ENCODE data around the gene PDZK1IP1. TPM values are rescaled to one million over a fixed set of nuclear protein-coding genes. Genes with fewer than 3 reads are reported as not detected.

The PDZK1IP1 gene
- total RNA-seq, 2 donors from 2014 or later = 30.6 TPM; not detected in 1

- no peak overlapping the region for H3K27ac Mint-ChIP-seq
- peaks cover 70% of the 10 kb centered on the region for H3K27me3 Mint-ChIP-seq
- ATAC-seq (no peak), DNase-seq (no peak)
- no peak overlapping the region for H3K4me3 Mint-ChIP-seq
- H3K9me3 ChIP-seq (ENCODE audit: control insufficient read depth, low read length, poor library complexity, severe bottlenecking) = no peaks in the 10 kb centered on the region
- peaks cover 11% of the 10 kb centered on the region for H3K36me3 Mint-ChIP-seq (ENCODE audit: low read depth)
- H3K4me1 Mint-ChIP-seq = peaks cover 17% of the 10 kb centered on the region
Observed at GRCh38 chr1:47227341-47228232, 37.8 kb upstream of the PDZK1IP1 start.

- ATAC-seq = no peak
- Mint-ChIP-seq H3K4me3 (no peak overlapping the region), H3K27me3 (peaks cover 63% of the 10 kb centered on the region)
Observed at GRCh38 chr1:47226839-47227215, 37.0 kb upstream of the PDZK1IP1 start.

DNA sequence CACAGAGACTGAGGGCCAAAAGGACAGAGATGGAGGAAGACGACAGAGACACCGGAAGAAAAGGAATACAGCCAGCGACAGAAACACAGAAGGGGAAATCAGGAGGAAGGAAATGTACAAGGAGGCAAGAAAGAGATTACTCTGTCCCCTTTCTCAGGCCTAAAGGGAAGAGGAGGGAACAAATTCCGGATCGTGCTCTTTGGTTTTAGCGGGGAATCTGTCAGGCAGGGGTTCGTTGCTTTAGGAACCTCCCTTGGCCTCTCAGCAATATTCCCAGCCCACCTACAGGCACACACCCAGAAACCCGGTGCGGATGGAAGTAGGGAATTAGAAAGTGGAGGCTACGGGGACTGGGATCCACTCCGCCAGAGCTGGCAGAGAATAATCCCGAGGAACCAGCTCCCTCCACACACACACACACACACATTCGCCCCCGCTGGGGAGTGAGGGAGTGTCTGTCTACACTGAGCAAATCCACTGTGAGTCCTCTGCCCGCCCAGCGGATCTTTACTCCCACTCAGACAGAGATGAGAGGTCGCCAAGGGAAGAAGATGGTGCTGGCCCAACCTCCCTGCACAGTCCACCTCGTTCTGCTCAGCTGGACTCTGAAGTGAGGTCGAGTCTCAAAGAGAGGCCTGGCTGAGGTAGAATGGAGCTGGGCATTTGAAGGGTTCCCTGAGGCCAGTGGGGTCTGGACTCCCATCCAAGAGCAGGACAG, 36.4 kb upstream of the PDZK1IP1 start:
- peak overlapping the region; percentile 82 for H3K4me3 Mint-ChIP-seq

More at GRCh38 chr1:47226839-47227215, 37.0 kb upstream of the PDZK1IP1 start:
- Mint-ChIP-seq H3K4me1 (peaks cover 14% of the 10 kb centered on the region), H3K36me3 (ENCODE audit: low read depth) (peaks cover 11% of the 10 kb centered on the region), H3K27ac (no peak overlapping the region)
- no peaks in the 10 kb centered on the region for H3K9me3 ChIP-seq (ENCODE audit: control insufficient read depth, low read length, poor library complexity, severe bottlenecking)
- no peak for DNase-seq

GRCh38 chr1:47225430-47226100, 35.7 kb upstream of the PDZK1IP1 start:
- Mint-ChIP-seq H3K4me3 (peak overlapping the region; percentile 82), H3K36me3 (ENCODE audit: low read depth) (peaks cover 6% of the 10 kb centered on the region), H3K4me1 (peaks cover 9% of the 10 kb centered on the region), H3K27ac (no peak overlapping the region), H3K27me3 (peaks cover 50% of the 10 kb centered on the region)
- no peaks in the 10 kb centered on the region for H3K9me3 ChIP-seq (ENCODE audit: control insufficient read depth, low read length, poor library complexity, severe bottlenecking)
- no peak for DNase-seq
- ATAC-seq = no peak

More for the DNA sequence above, 36.4 kb upstream of the PDZK1IP1 start:
- no peak overlapping the region for H3K27ac Mint-ChIP-seq
- peaks cover 9% of the 10 kb centered on the region for H3K4me1 Mint-ChIP-seq
- peaks cover 6% of the 10 kb centered on the region for H3K36me3 Mint-ChIP-seq (ENCODE audit: low read depth)
- peaks cover 58% of the 10 kb centered on the region for H3K27me3 Mint-ChIP-seq
- H3K9me3 ChIP-seq (ENCODE audit: control insufficient read depth, low read length, poor library complexity, severe bottlenecking) = no peaks in the 10 kb centered on the region
- no peak for ATAC-seq
- no peak for DNase-seq

- Mint-ChIP-seq H3K4me1 (peaks cover 4% of the 10 kb centered on the region), H3K36me3 (ENCODE audit: low read depth) (peaks cover 8% of the 10 kb centered on the region), H3K4me3 (no peak overlapping the region), H3K27me3 (peaks cover 43% of the 10 kb centered on the region), H3K27ac (no peak overlapping the region)
- H3K9me3 ChIP-seq (ENCODE audit: control insufficient read depth, low read length, poor library complexity, severe bottlenecking) = no peaks in the 10 kb centered on the region
- ATAC-seq = peak; percentile 16
- DNase-seq = no peak
Observed at GRCh38 chr1:47224676-47225399, 35.0 kb upstream of the PDZK1IP1 start.

DNA sequence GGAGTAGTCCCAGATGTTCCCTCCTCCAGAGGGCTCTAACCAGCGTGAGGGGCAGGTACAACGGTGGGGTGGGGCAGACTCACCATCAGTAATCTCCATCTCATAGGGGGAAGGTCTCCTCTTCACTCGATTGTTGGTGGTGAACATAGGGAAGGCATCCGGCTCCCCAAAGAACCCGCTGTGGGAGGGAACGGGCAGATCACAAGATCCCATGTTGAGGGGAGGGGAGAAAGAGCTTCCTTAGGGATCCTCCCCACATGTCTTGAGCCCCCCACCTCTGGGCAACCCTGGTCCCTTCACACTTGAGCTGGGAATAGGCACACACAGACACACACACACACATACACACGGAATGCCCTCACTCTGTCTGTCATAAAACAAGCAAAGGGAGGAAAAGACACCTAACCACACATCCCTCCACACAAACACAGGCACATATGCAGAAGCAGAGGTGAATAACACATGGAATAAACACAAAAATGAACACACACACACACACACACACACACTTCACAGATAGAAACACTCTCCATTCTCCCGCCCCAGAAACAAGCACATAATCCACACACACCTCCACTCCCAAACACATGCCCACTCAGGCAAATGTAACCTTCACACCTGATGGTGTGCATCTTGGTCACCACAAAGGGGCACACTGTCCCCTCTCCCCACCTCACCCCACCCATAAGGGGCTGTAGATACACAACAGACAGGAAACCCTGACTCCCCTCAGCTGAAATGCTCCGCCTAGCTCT, 34.3 kb upstream of the PDZK1IP1 start:
- Mint-ChIP-seq H3K27ac (no peak overlapping the region), H3K4me1 (peaks cover 3% of the 10 kb centered on the region), H3K4me3 (no peak overlapping the region), H3K27me3 (peaks cover 36% of the 10 kb centered on the region), H3K36me3 (ENCODE audit: low read depth) (peaks cover 8% of the 10 kb centered on the region)
- DNase-seq (no peak), ATAC-seq (no peak)
- no peaks in the 10 kb centered on the region for H3K9me3 ChIP-seq (ENCODE audit: control insufficient read depth, low read length, poor library complexity, severe bottlenecking)

GRCh38 chr1:47223174-47223920, 33.5 kb upstream of the PDZK1IP1 start:
- peaks cover 8% of the 10 kb centered on the region for H3K36me3 Mint-ChIP-seq (ENCODE audit: low read depth)
- H3K4me3 Mint-ChIP-seq = no peak overlapping the region
- H3K9me3 ChIP-seq (ENCODE audit: control insufficient read depth, low read length, poor library complexity, severe bottlenecking) = no peaks in the 10 kb centered on the region
- H3K27ac Mint-ChIP-seq = no peak overlapping the region
- H3K27me3 Mint-ChIP-seq = peaks cover 28% of the 10 kb centered on the region
- peaks cover 3% of the 10 kb centered on the region for H3K4me1 Mint-ChIP-seq
- ATAC-seq (no peak), DNase-seq (no peak)

GRCh38 chr1:47222476-47222875, 32.6 kb upstream of the PDZK1IP1 start:
- peaks cover 3% of the 10 kb centered on the region for H3K4me1 Mint-ChIP-seq
- no peaks in the 10 kb centered on the region for H3K9me3 ChIP-seq (ENCODE audit: control insufficient read depth, low read length, poor library complexity, severe bottlenecking)
- ATAC-seq (no peak), DNase-seq (no peak)
- H3K27me3 Mint-ChIP-seq = peaks cover 19% of the 10 kb centered on the region
- H3K4me3 Mint-ChIP-seq = no peak overlapping the region
- peaks cover 6% of the 10 kb centered on the region for H3K36me3 Mint-ChIP-seq (ENCODE audit: low read depth)
- H3K27ac Mint-ChIP-seq = no peak overlapping the region

- Mint-ChIP-seq H3K4me1 (no peaks in the 10 kb centered on the region), H3K36me3 (ENCODE audit: low read depth) (peaks cover 2% of the 10 kb centered on the region), H3K27ac (no peak overlapping the region), H3K27me3 (no peaks in the 10 kb centered on the region), H3K4me3 (no peak overlapping the region)
- no peak for ATAC-seq
- DNase-seq = no peak
- no peaks in the 10 kb centered on the region for H3K9me3 ChIP-seq (ENCODE audit: control insufficient read depth, low read length, poor library complexity, severe bottlenecking)
Observed at GRCh38 chr1:47219590-47220220, 29.9 kb upstream of the PDZK1IP1 start.

GRCh38 chr1:47219001-47219400, 29.2 kb upstream of the PDZK1IP1 start:
- DNase-seq (no peak), ATAC-seq (no peak)
- H3K9me3 ChIP-seq (ENCODE audit: control insufficient read depth, low read length, poor library complexity, severe bottlenecking) = no peaks in the 10 kb centered on the region
- no peak overlapping the region for H3K27ac Mint-ChIP-seq
- H3K36me3 Mint-ChIP-seq (ENCODE audit: low read depth) = peaks cover 2% of the 10 kb centered on the region
- no peak overlapping the region for H3K4me3 Mint-ChIP-seq
- no peaks in the 10 kb centered on the region for H3K27me3 Mint-ChIP-seq
- H3K4me1 Mint-ChIP-seq = no peaks in the 10 kb centered on the region

DNA sequence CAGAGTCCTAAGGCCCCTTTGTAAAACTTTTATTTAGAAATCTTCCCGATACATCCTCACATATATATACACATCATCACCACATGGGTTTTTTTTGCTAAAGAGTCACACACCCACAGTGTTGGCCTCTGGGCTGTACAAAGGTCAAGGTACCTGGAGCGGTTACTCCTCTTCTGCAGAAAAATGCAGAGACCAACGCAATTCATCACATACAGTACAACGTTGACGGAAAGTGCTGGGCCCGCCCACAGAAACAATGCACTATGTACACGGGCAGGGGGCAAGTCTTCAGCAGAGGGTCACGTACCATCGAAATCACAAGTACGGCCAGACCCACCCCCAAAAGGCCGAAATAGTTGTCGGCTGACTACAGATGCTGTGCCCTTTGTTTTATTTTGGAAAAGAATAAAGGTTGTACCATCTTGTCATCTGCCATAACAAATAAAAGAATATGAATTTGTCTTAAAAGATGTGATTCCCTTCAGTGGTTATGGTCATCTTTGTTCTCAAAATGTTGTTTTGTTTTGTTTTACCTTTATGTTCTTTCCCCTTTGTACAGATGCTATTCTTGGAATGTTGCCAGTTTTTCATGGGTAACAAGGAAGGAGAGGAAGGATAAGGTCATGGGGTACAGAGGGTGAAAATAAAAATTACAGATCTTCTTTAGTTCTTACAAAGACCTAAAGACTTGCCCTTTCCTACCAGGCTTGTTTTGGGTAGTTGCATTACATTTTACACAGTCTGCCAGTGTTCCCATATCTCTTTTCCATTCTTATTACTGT, 26.6 kb upstream of the PDZK1IP1 start:
- H3K36me3 Mint-ChIP-seq (ENCODE audit: low read depth) = peaks cover 2% of the 10 kb centered on the region
- DNase-seq (no peak), ATAC-seq (no peak)
- no peaks in the 10 kb centered on the region for H3K27me3 Mint-ChIP-seq
- no peak overlapping the region for H3K4me3 Mint-ChIP-seq
- no peaks in the 10 kb centered on the region for H3K9me3 ChIP-seq (ENCODE audit: control insufficient read depth, low read length, poor library complexity, severe bottlenecking)
- no peak overlapping the region for H3K27ac Mint-ChIP-seq
- H3K4me1 Mint-ChIP-seq = peaks cover 5% of the 10 kb centered on the region
